HG02840 (cell line): ENCODE results near the gene HDAC7.

Experiments used
- ATAC-seq: cut with Tn5 transposase; IDR thresholded peaks from one replicate; pipeline ENCODE4 v1.9.1; 2021; ENCODE audit warnings: mild to moderate bottlenecking, moderate library complexity, moderate number of reproducible peaks; ENCODE audit not compliant: unreplicated experiment, low FRiP score

HDAC7 gene

DNA sequence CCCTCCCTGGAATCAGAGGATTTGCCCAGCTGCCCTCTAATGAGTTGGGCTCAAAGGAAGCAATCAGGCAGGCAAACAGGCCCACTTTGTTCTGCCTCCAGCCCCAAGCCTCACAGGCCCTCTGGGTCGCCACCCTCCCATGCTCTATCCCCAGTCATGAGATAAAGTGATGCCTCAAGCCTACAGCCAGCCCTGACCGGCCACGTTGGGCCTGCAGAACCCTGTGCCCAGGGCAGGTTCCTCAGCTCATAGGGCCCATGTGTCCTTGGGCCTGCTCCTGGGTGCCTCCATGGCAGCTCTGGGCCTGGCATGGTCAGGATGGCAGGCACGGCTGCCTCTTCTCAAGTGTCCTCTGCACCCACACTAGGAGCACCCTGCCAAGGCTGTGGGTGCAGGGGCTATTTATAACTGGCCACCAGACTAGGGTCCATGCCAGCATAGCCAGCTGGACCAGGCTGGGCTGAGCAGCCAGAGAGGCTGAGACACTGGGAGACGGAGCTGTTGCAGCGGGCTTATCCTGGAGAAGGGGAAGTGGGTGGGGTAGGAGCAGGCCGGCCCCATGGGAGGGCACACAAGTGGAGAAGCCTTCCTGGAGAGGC lies 20.2 kb downstream of the HDAC7 start:
- no peak for ATAC-seq

GRCh38 chr12:47798382-47798948 lies 21.2 kb downstream of the HDAC7 start:
- ATAC-seq = no peak

GRCh38 chr12:47797441-47797840 lies 22.3 kb downstream of the HDAC7 start:
- ATAC-seq = no peak

DNA sequence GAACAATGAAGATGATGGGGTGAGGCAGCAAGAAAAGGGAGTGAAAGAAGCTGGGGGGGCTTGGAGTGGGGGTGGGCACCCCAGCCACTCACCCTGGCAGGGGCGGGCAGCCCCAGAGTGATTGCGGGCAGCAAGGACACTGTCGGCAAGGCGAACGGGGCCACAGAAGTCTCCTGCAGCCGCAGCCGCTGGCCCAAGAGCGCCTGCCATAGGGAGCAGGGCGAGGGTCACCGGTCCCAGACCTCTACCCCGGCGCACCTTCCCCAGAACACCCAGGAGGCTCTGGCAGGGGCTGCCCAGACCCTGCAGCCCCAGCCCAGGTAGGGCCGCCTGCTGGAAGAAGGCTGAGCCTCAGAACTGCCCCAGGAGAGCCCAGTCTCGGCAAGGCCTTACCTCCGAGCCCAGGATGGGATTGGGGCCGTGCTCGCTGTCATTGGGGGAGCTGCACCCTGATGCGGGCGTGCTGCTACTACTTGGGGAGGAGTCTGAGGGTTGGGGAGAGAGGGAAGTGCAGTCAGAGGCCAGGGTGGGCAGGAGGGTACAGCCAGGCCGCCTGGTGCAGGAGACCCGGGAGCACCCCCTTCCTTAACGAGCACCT lies 23.8 kb downstream of the HDAC7 start:
- ATAC-seq = no peak

DNA sequence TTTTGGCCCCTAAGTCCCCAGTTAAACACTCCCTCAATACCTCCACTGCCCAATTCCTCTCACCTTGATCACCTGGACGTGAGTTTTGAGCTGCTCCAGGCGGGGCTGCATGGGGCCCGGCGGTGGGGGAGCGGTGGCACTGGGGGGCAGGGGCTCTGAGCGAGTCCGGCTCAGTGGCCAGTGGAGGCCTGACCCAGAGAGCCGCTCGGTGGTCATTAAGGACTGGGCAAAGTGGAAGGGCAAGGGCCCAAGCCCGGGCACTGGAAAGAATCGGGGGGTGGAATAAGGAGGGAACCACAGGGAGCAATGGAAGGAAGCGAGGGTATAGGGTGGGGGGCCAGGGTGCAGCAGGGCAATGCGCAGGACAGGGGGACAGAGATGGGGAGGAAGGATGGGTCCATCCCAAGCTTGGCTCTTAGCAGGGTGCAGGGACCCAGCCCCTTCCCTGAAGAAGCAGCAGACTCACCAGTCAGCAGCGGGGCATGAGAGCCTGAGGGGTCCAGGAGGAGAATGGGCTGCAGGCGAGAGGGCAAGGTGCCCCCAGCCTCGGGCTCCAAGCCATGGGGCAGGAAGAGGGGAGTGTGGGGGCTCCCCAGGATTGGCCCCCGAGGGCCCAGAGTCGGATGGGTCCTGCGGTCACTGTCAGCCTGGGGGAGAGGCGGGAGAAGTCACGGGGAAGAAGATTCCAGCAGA lies 24.4 kb downstream of the HDAC7 start:
- no peak for ATAC-seq

DNA sequence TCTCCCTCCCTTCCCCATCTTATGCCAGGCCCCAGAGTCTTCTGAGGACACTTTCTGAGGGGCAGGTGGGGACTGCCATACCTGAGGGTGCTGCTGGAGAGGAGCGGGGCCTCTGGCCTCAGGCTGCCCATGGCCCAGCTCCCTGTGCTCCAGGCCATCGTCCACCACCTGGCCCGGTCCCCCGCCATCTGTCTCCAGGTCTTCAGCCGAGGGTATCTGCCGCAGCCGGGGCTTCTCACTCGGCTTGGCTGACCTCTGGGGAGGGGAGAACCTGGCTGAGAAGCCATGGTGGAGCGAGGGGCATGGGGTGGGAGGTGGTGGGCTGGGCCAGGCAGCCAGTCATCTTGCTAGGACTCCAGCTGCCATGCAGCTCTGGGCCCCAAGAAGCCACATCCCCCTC lies 25.0 kb downstream of the HDAC7 start:
- ATAC-seq = no peak

GRCh38 chr12:47793015-47793681 lies 26.6 kb downstream of the HDAC7 start:
- no peak for ATAC-seq

DNA sequence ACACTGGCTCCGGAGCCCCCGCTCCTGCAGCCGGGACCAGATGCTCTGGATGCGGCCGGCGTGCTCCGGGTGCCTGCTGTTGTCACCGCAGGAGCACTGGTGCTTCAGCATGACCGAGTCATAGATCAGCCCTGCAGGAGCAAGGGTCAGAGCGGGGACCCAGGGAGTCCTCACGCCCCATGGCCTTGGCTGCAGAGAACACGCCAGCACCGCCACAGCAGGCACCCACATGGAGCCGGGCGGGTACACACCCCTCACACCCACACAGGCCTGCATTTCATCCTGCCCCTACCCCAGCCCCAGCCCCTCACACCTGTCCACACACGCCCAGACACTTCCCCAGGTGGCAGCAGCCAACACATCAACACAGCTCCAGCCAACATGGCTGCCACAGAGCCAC lies 27.8 kb downstream of the HDAC7 start:
- no peak for ATAC-seq

- ATAC-seq = no peak
These were observed 28.4 kb downstream of the HDAC7 start for GRCh38 chr12:47791351-47791746.

DNA sequence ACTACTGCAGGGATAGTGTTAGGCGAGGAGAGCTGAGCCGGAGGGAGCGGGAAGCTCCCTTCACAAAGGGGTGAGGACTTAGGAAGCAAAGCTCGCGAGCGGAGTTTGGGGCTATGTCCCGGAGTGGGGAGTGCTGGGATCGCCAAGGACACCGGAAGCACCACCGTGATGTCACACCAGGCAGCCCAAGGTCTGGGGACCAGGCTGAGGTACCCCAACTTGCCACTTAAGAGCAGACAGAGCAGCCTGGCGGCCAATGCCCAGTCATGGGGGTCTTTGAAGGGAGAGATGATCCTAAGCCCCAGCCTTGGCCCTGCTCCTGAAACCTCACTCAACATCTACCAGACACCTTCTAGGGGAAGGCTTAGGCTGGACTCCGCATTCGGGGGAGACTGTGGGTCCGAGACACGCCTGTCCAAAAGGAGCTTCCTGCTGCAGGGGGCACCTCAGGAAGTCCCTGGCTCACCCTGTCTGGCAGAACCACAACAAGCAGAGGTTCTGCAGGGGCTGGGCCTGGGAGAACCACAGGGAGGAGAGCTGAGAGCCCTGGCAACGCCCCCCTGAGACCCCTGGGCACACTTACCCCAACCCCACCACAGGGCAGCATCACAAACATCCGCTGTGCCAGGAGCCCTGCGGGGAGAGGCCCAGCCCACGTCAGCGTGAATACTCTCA lies 28.9 kb downstream of the HDAC7 start:
- ATAC-seq = no peak

DNA sequence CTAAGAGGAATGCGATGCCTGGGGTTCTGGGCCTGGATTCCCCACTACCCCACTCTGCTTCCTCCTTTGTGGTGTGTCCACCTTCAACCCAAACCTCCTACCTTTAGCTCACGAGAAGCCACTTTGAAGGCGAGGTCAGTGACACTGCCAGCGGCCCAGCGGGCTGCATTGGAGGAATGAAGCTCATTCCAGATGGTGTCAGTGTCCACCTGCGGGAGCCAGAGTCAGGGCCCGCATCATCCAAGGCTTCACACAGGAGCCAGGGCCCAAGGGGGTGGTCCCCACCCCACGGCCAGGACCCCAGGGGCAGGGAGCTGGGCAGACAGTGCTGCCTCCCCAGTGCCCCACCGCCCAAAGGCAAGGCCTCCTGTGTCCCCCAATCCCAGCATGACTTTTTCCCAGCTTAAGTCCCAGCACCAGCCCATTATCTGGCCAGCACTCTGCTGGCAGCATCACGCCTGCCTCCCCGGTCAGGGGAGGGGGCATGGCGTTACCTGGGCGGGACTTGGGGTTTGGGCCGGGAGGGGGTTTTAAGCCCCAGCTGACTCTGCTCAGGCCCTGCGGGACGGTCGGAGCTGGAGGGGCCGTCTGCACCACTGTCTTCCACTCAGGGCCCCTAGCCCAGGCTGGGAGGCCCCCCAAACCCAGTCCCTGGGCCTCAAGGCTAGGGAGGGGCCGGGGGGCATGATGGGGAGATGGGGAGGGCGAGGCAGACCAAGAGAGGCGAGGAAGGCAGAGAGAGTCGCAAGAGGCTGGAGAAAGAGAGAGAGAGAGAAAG lies 29.8 kb downstream of the HDAC7 start:
- ATAC-seq = no peak

- ATAC-seq = no peak
These were observed 30.6 kb downstream of the HDAC7 start for GRCh38 chr12:47789141-47789540.

- no peak for ATAC-seq
These were observed 31.9 kb downstream of the HDAC7 start for GRCh38 chr12:47787596-47788319.

GRCh38 chr12:47786662-47787280 lies 32.9 kb downstream of the HDAC7 start:
- no peak for ATAC-seq

GRCh38 chr12:47785887-47786661 lies 33.6 kb downstream of the HDAC7 start:
- no peak for ATAC-seq

- ATAC-seq = no peak
These were observed 34.4 kb downstream of the HDAC7 start for GRCh38 chr12:47785036-47785886.
